ENCODE measurements around the gene PTGER2.

- TF ChIP-seq POLR2A (IDR thresholded peaks at IDR 0.05), result no peak
- no peak for TF ChIP-seq CTCF (IDR thresholded peaks at IDR 0.05)
Observed at GRCh38 chr14:52283099-52283498, 31.0 kb upstream of the PTGER2 start.

All from adrenal gland (tissue), 5 donors.